CD14-positive monocyte (primary cell): ENCODE measurements around the gene HAUS6. TPM values are rescaled to one million over a fixed set of nuclear protein-coding genes. Genes with fewer than 3 reads are reported as not detected.
A peak's percentile ranks its signal among the peaks of the same experiment; 100 is the strongest.

ENCODE experiments used
- DNase-seq, 3 donors: peaks; one replicate each; pipeline ENCODE4 v3.0.0-alpha.2; 2011 to 2022
- H2AFZ ChIP-seq: 2 replicates; pipeline ENCODE4 v1.6.0; 2012; ENCODE audit warnings: mild to moderate bottlenecking, low read depth, low read length, inconsistent platforms; ENCODE audit not compliant: insufficient read depth, poor library complexity, severe bottlenecking
- H3K27ac ChIP-seq, 2 donors: 1 replicate in 1 of 2; 2 replicates in 1 of 2; pipeline ENCODE4 v1.5.1; 2012 to 2013; ENCODE audit warnings: low read length in 2 of 2, control low read depth in 1 of 2, inconsistent platforms in 1 of 2, low read depth in 1 of 2, mild to moderate bottlenecking in 1 of 2
- H3K27me3 ChIP-seq, 2 donors: one replicate each; pipeline versions ENCODE4 v1.6.0 to v1.6.1; 2011 to 2013; ENCODE audit warnings: low read length in 2 of 2; ENCODE audit not compliant: control insufficient read depth in 2 of 2, insufficient read depth in 2 of 2
- H3K36me3 ChIP-seq, 2 donors: replicated peaks in 1 of 2; 1 replicate in 1 of 2; 2 replicates in 1 of 2; pipeline versions ENCODE4 v1.5.1 to v1.6.1; 2012 to 2013; ENCODE audit warnings: low read length in 2 of 2, control low read depth in 1 of 2, inconsistent platforms in 1 of 2, mild to moderate bottlenecking in 1 of 2; ENCODE audit not compliant: insufficient read depth in 2 of 2, control insufficient read depth in 1 of 2
- H3K4me1 ChIP-seq, 2 donors: 1 replicate in 1 of 2; 2 replicates in 1 of 2; pipeline versions ENCODE4 v1.5.1 to v1.6.1; 2012 to 2013; ENCODE audit warnings: low read length in 2 of 2, control low read depth in 1 of 2, inconsistent platforms in 1 of 2, mild to moderate bottlenecking in 1 of 2, moderate library complexity in 1 of 2; ENCODE audit not compliant: insufficient read depth in 2 of 2, control insufficient read depth in 1 of 2
- H3K4me2 ChIP-seq: replicated peaks from 2 replicates; pipeline ENCODE3; 2012; ENCODE audit warnings: low read length, moderate library complexity, mild to moderate bottlenecking; ENCODE audit not compliant: poor library complexity, severe bottlenecking; ENCODE audit errors: extremely low read depth
- H3K4me3 ChIP-seq, 3 experiments: fragments of 200-600 bp in 1 of 3; sonication (generic) in 1 of 3; replicated peaks in 1 of 3; 1 replicate in 2 of 3; 2 replicates in 1 of 3; pipeline ENCODE4 v1.5.1; 2011 to 2013; ENCODE audit warnings: low read length in 3 of 3, mild to moderate bottlenecking in 3 of 3, control low read depth in 2 of 3, low read depth in 2 of 3, inconsistent platforms in 1 of 3, moderate library complexity in 1 of 3
- H3K79me2 ChIP-seq: 2 replicates; pipeline ENCODE4 v1.6.0; 2012; ENCODE audit warnings: mild to moderate bottlenecking, control low read depth, inconsistent platforms, low read length, moderate library complexity; ENCODE audit not compliant: insufficient read depth
- H3K9ac ChIP-seq: 2 replicates; pipeline ENCODE4 v1.6.0; 2017; ENCODE audit warnings: low read length, mild to moderate bottlenecking; ENCODE audit not compliant: insufficient read depth, poor library complexity, severe bottlenecking
- H3K9me3 ChIP-seq, 2 donors: replicated peaks in 1 of 2; 1 replicate in 1 of 2; 2 replicates in 1 of 2; pipeline versions ENCODE4 v1.5.1 to v1.6.1; 2012 to 2013; ENCODE audit warnings: low read length in 2 of 2, control low read depth in 1 of 2; ENCODE audit not compliant: control insufficient read depth in 1 of 2, insufficient read depth in 1 of 2
- H4K20me1 ChIP-seq: 2 replicates; pipeline ENCODE4 v1.6.0; 2012; ENCODE audit warnings: mild to moderate bottlenecking, low read length, control low read depth, moderate library complexity; ENCODE audit not compliant: insufficient read depth
- H3K27ac Mint-ChIP-seq, 7 donors: one replicate each; pipeline ENCODE4 v1.8.0; 2020; ENCODE audit warnings: mild to moderate bottlenecking in 7 of 7, mixed read lengths in 7 of 7, moderate library complexity in 6 of 7, inconsistent platforms in 2 of 7
- H3K27me3 Mint-ChIP-seq, 3 donors: one replicate each; pipeline ENCODE4 v1.8.0; 2021 to 2022; ENCODE audit warnings: low read depth in 3 of 3, mild to moderate bottlenecking in 3 of 3, mixed read lengths in 3 of 3, moderate library complexity in 3 of 3, inconsistent platforms in 1 of 3
- H3K36me3 Mint-ChIP-seq, 2 donors: one replicate each; pipeline ENCODE4 v1.8.0; 2020; ENCODE audit warnings: mixed read lengths in 2 of 2, inconsistent platforms in 1 of 2, mild to moderate bottlenecking in 1 of 2
- H3K4me1 Mint-ChIP-seq: one replicate; pipeline ENCODE4 v1.8.0; 2020; ENCODE audit warnings: mild to moderate bottlenecking, mixed read lengths
- H3K4me3 Mint-ChIP-seq, 2 donors: one replicate each; pipeline ENCODE4 v1.8.0; 2020; ENCODE audit warnings: mild to moderate bottlenecking in 2 of 2, mixed read lengths in 2 of 2, moderate library complexity in 1 of 2
- H3K9me3 Mint-ChIP-seq, 7 donors: one replicate each; pipeline ENCODE4 v1.8.0; 2020 to 2022; ENCODE audit warnings: mixed read lengths in 7 of 7, mild to moderate bottlenecking in 6 of 7, moderate library complexity in 6 of 7, inconsistent platforms in 2 of 7
- WGBS: methylation state at CpG from one replicate; pipeline ENCODE4 v1.1.5; 2013; ENCODE audit warnings: missing lambda C conversion rate; ENCODE audit not compliant: insufficient coverage; 5-methylcytosine and 5-hydroxymethylcytosine counted together
- intact Hi-C, 2 donors: fragments of 100-400 bp; cut with micrococcal nuclease; formaldehyde crosslinking; loops; one replicate each; pipeline versions ENCODE4 v1.15.0 to v1.15.1; 2023
- polyA plus RNA-seq, 3 donors: library from polyadenylated mRNA; depleted of rRNA in 1 of 3; unstranded in 2 of 3; stranded (reverse) in 1 of 3; fragments of 300-500 nt in 2 of 3; fragments of >200 nt in 1 of 3; fragmentation: Illumina TruSeq in 2 of 3; gene quantifications; 1 replicate in 2 of 3; 2 replicates in 1 of 3; pipeline ENCODE4 v1.2.3, GENCODE V29; 2012 to 2021
- TF ChIP-seq, protein P1 (sequence below): fragments of 200-600 bp; IDR thresholded peaks from one replicate; pipeline ENCODE4 v1.8.0; 2022; ENCODE audit warnings: antibody characterized with exemption, mild to moderate bottlenecking

HAUS6 gene
- polyA plus RNA-seq, 3 donors, result 1.3 to 4.1 (median 2.3) TPM

DNA sequence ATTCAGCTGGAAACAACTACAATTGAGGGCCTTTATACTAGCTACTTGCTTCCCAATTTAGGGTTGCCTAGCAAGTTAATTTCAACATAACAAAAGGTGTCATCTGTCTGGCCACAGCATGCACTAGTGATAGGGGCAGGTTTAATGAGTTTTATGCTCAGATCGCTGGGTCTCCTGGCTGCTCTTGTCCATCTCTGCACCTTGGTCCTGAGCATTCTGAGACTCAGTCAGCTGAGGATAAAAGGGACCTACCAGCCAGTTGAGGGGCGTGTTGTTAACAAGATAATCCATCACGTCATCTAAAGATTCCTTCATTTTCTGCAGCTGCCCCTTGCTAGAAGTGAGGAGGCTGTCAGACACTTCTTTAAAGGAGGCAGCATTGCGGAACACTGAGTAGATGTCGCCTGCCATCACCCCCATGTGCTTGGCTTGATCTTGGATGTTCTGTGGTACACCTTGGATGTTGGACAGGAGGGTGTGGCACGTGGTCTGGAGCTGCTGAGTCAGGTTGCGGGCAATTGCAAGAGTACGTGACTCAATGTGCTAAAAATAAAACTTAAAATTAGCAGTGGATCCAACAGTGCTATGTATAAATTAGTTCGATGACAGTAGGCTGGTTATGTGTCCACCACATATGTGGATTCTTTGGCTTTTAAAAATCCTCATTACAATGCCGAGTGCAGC is 13.5 kb upstream of the HAUS6 start:
- Histone ChIP-seq H3K27ac (peak overlapping the region in 1 of 2 donors; percentile 1), H3K36me3 (peaks cover 50 to 64% of the 10 kb centered on the region in 2 donors), H3K79me2 (no peaks in the 10 kb centered on the region), H2AFZ (no peak overlapping the region), H3K4me3 (no peak overlapping the region), H3K9me3 (no peaks in the 10 kb centered on the region), H3K27me3 (no peaks in the 10 kb centered on the region), H3K4me2 (no peak overlapping the region), H3K9ac (no peak overlapping the region), H4K20me1 (no peaks in the 10 kb centered on the region), H3K4me1 (peaks cover 30 to 48% of the 10 kb centered on the region in 2 donors)
- Mint-ChIP-seq H3K27me3 (no peaks in the 10 kb centered on the region), H3K36me3 (peaks cover 66 to 88% of the 10 kb centered on the region in 2 donors), H3K4me3 (no peak overlapping the region), H3K9me3 (no peaks in the 10 kb centered on the region), H3K27ac (peak overlapping the region in 1 of 7 donors; percentile 26), H3K4me1 (peaks cover 37% of the 10 kb centered on the region)
- 54% methylated on average over 5 of the region's 10 CpGs for WGBS
- DNase-seq, result peak in 1 of 3 donors; percentile 36
- TF ChIP-seq, protein P1, sequence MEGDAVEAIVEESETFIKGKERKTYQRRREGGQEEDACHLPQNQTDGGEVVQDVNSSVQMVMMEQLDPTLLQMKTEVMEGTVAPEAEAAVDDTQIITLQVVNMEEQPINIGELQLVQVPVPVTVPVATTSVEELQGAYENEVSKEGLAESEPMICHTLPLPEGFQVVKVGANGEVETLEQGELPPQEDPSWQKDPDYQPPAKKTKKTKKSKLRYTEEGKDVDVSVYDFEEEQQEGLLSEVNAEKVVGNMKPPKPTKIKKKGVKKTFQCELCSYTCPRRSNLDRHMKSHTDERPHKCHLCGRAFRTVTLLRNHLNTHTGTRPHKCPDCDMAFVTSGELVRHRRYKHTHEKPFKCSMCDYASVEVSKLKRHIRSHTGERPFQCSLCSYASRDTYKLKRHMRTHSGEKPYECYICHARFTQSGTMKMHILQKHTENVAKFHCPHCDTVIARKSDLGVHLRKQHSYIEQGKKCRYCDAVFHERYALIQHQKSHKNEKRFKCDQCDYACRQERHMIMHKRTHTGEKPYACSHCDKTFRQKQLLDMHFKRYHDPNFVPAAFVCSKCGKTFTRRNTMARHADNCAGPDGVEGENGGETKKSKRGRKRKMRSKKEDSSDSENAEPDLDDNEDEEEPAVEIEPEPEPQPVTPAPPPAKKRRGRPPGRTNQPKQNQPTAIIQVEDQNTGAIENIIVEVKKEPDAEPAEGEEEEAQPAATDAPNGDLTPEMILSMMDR, result no peak
- intact Hi-C loops, result no loop called here

DNA sequence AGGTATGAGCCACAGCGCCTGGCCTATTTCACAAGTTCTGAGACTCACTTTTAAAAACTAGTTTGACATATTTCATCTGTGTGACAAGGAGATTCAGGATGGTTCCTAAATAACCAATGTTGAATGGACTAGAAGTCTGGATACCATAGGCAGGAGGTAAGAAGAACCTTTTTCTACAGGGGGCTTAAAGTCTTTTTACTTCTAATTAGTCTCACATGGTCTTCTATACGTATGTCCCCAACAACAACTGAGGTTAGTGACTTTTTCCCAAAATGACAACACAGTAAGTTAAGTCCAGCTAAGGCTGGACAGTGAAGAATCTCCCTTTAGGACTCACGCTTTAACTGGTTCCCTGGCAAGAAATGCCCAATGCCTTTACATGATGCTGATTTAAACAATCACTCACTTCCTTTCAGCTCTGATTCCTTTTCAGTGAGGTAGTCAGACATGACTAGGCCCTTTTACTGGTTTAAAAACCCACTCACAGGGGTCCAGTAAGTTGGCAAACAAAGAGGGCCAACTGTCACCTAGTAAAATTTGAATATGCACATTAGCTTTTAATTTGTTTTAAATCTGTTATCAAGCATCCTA is 12.1 kb upstream of the HAUS6 start:
- TF ChIP-seq, protein P1, result no peak
- no peak overlapping the region for H3K4me3 Mint-ChIP-seq
- peak overlapping the region in 1 of 7 donors; percentile 80 for H3K27ac Mint-ChIP-seq
- Histone ChIP-seq H3K79me2 (no peaks in the 10 kb centered on the region), H3K27ac (no peak overlapping the region), H3K9me3 (no peaks in the 10 kb centered on the region), H3K27me3 (no peaks in the 10 kb centered on the region), H3K36me3 (peaks cover 35 to 49% of the 10 kb centered on the region in 2 donors), H3K4me2 (no peak overlapping the region), H3K4me1 (peaks cover 28 to 43% of the 10 kb centered on the region in 2 donors), H4K20me1 (no peaks in the 10 kb centered on the region), H3K9ac (no peak overlapping the region), H3K4me3 (no peak overlapping the region), H2AFZ (no peak overlapping the region)
- no peaks in the 10 kb centered on the region for H3K9me3 Mint-ChIP-seq
- peaks cover 54 to 74% of the 10 kb centered on the region in 2 donors for H3K36me3 Mint-ChIP-seq
- no peak for DNase-seq
- WGBS, result no CpG with 5 or more reads among the region's 3 CpGs
- intact Hi-C loops, result no loop called here
- H3K27me3 Mint-ChIP-seq, result no peaks in the 10 kb centered on the region
- H3K4me1 Mint-ChIP-seq, result peaks cover 31% of the 10 kb centered on the region
